Motor neuron (in vitro differentiated cells): ENCODE measurements around the gene PROP1. TPM values are rescaled to one million over a fixed set of nuclear protein-coding genes. Genes with fewer than 3 reads are reported as not detected.
"Not testable (repeated sequence)": the region's sequence is repeated elsewhere in the genome, so short reads cannot be mapped to it uniquely, and the experiment has no call there.

Experiments
- ATAC-seq, 8 experiments: fragments of 200-7000 bp; cut with Tn5 transposase; replicated peaks in 6 of 8; 2 replicates each; pipeline ENCODE4 v1.8.0; 2021; ENCODE audit warnings: mild to moderate bottlenecking in 8 of 8, moderate library complexity in 8 of 8
- H3K27ac ChIP-seq, 2 donors: fragments of 250-450 bp; sonication (Bioruptor Pico); 2 replicates each; pipeline ENCODE4 v1.9.0; 2021; ENCODE audit warnings: antibody characterized with exemption in 2 of 2, mild to moderate bottlenecking in 2 of 2, moderate library complexity in 1 of 2
- H3K4me1 ChIP-seq, 2 donors: fragments of 250-450 bp; sonication (Bioruptor Pico); replicated peaks in 1 of 2; 2 replicates each; pipeline ENCODE4 v1.6.1; 2021; ENCODE audit warnings: antibody characterized with exemption in 2 of 2, mild to moderate bottlenecking in 2 of 2, moderate library complexity in 1 of 2
- H3K4me3 ChIP-seq, 5 donors: fragments of 250-450 bp; sonication (Bioruptor Pico); 2 replicates each; pipeline ENCODE4 v1.9.0; 2021; ENCODE audit warnings: antibody characterized with exemption in 5 of 5, mild to moderate bottlenecking in 5 of 5, moderate library complexity in 4 of 5
- WGBS, 10 experiments: fragments of 450-650 bp; shearing (Covaris generic); methylation state at CpG; one replicate each; pipeline ENCODE4 v1.0.0; 2022; 5-methylcytosine and 5-hydroxymethylcytosine counted together
- in situ Hi-C, 9 experiments: fragments of 400-800 bp; cut with MboI; loops; one replicate each; pipeline ENCODE4 v1.15.0; 2021; ENCODE audit warnings: low sequenced_read_pairs in 9 of 9, low pct_unique_long_range_greater_than_20kb in 2 of 9; ENCODE audit not compliant: unreplicated experiment in 9 of 9
- total RNA-seq, 8 experiments: library from RNA; unstranded; fragments of 300-600 nt; gene quantifications; 2 replicates each; pipeline versions ENCODE4 v1.2.3 to v1.2.4, GENCODE V29; 2022

PROP1 gene
- total RNA-seq, 8 experiments from 2014 or later, result 0.13 to 0.85 (median 0.41) TPM; not detected in 3

DNA sequence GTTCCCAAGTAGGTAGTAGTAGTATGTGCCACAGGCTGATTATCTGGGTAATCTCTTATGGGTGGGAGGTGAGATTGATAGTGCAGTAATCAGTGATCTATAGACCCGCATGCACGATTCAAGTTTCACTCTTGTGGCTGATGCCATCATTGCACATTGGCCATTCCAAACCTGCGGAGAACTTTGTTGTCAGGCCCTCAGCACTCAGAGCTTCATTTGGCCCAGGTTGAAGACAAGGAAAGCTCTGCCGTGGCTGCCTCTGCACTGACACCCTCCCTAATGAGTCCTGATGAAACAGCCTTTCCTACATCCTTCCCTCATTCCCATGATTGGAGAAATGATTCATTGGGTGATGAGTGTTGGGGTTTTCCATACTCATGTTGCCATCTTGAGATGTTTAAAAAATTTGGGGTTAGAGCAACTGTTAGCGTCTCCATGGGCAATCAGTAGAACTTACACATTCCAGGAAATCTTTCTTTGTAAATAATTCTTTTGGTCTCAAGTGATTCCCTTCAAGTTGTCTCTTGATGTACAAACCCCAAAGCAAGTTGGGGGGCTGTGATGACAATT is 22.9 kb downstream of the PROP1 start:
- 0 to 100% (median 56%) methylated on average over 1 to 3 of the region's 5 CpGs; no CpG with 5 or more reads in 4 of the 10 experiments for WGBS, 10 experiments
- in situ Hi-C loops, result no loop called here

GRCh38 chr5:177972613-177973012 is 23.4 kb downstream of the PROP1 start:
- H3K4me1 ChIP-seq, result no peaks in the 10 kb centered on the region
- ATAC-seq, result no peak
- in situ Hi-C loops, result no loop called here
- 5 to 83% (median 51%) methylated on average over 1 to 4 of the region's 4 CpGs; no CpG with 5 or more reads in 3 of the 10 experiments for WGBS, 10 experiments
- H3K4me3 ChIP-seq, result no peak overlapping the region
- no peak overlapping the region for H3K27ac ChIP-seq

More for the DNA sequence above, 22.9 kb downstream of the PROP1 start:
- no peak for ATAC-seq
- no peaks in the 10 kb centered on the region for H3K4me1 ChIP-seq
- H3K4me3 ChIP-seq, result no peak overlapping the region
- H3K27ac ChIP-seq, result no peak overlapping the region

DNA sequence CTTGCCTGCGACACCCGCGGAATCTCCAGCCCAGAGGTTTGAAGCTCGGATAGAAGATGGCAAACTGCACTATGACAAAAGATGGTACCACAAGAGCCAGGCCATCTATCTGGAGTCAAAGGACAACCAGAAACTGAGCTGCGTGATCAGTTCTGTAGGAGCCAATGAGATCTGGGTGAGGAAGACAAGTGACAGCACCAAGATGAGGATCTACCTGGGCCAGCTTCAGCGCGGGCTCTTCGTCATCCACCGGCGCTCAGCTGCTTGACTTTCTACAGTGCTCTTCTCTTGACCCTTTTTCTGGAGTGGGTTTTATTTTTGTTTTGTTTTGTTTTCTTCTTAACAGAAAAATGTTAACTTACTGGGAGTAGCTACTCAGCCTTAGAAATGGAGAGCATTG is 24.0 kb downstream of the PROP1 start:
- H3K4me1 ChIP-seq, H3K27ac ChIP-seq, H3K4me3 ChIP-seq, in situ Hi-C loops, ATAC-seq: not testable (repeated sequence)
- 67 to 95% (median 90%) methylated on average over 5 to 9 of the region's 10 CpGs; no CpG with 5 or more reads in 4 of the 10 experiments for WGBS, 10 experiments

GRCh38 chr5:177968661-177969211 is 27.3 kb downstream of the PROP1 start:
- H3K27ac ChIP-seq, result no peak overlapping the region
- H3K4me3 ChIP-seq, result no peak overlapping the region
- 20 to 61% (median 39%) methylated on average over 2 to 4 of the region's 8 CpGs; no CpG with 5 or more reads in 7 of the 10 experiments for WGBS, 10 experiments
- ATAC-seq, result no peak
- in situ Hi-C loops, result no loop called here
- H3K4me1 ChIP-seq, result no peaks in the 10 kb centered on the region

DNA sequence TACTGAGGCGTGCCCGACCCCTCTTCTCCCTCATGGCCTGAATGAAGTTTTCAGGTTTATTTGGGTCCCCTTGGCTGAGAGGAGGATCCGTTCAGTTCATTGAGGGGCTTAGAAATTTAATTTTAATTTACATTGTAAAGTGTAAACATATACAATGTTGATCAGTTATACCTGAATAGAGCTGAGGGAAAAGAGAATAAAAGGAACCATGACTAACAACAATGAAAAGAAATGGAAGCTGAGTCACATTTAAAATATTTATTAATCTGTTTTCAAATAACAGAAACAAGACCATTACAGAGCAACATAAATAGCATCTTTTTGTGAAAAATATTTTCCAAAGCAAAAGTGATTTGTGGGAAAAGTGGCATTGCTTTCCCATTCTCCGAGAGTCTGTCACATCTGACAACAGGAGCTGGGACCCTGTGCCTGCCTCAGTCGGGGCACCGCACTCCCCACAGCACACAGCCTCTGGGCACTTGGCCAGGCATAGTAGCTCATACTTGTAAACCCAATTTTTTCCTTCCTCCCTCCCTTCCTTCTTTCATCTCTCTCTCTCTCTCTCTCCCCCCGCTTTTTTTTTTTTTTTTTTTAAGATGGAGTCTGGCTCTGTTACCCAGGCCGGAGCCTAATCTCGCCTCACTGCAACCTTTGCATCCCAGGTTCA is 28.7 kb downstream of the PROP1 start:
- H3K4me1 ChIP-seq, result no peaks in the 10 kb centered on the region
- in situ Hi-C loops, result no loop called here
- H3K27ac ChIP-seq, result no peak overlapping the region
- no peak for ATAC-seq
- H3K4me3 ChIP-seq, result no peak overlapping the region
- 40 to 100% (median 82%) methylated on average over 1 to 7 of the region's 9 CpGs for WGBS, 10 experiments

DNA sequence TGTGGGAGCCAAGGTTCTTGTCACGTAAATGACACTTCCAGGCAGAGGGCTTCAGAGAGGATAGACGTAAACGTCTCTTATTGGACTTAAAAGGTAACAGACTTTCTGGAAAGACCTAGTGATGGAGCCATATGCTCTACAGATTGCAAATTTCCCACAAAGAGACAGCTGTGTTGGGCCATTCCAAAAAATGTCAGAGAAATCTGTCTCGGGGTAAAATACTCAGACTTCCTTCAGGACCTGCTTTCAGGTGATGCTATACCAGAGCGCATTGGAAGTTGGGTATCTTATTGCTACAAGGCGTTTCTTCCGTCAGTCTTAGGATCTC is 29.2 kb downstream of the PROP1 start:
- WGBS, 10 experiments, result 7 to 94% (median 84%) methylated on average over 2 to 4 of the region's 7 CpGs; no CpG with 5 or more reads in 4 of the 10 experiments
- in situ Hi-C loops, result no loop called here
- Histone ChIP-seq H3K27ac (no peak overlapping the region), H3K4me1 (no peaks in the 10 kb centered on the region), H3K4me3 (no peak overlapping the region)
- no peak for ATAC-seq

- in situ Hi-C loops, result no loop called here
- no peak overlapping the region for H3K4me3 ChIP-seq
- ATAC-seq, result no peak
- H3K4me1 ChIP-seq, result no peaks in the 10 kb centered on the region
- WGBS, 10 experiments, result 20 to 100% (median 73%) methylated on average over 1 to 8 of the region's 19 CpGs; no CpG with 5 or more reads in 2 of the 10 experiments
- H3K27ac ChIP-seq, result no peak overlapping the region
Observed at GRCh38 chr5:177966009-177966838, 29.8 kb downstream of the PROP1 start.

GRCh38 chr5:177964471-177964870 is 31.6 kb downstream of the PROP1 start:
- H3K4me1 ChIP-seq, result no peaks in the 10 kb centered on the region
- ATAC-seq, result no peak
- H3K4me3 ChIP-seq, result no peak overlapping the region
- WGBS, 10 experiments, result 82 to 91% (median 89%) methylated on average over 2 to 6 of the region's 12 CpGs; no CpG with 5 or more reads in 7 of the 10 experiments
- in situ Hi-C loops, result no loop called here
- no peak overlapping the region for H3K27ac ChIP-seq

DNA sequence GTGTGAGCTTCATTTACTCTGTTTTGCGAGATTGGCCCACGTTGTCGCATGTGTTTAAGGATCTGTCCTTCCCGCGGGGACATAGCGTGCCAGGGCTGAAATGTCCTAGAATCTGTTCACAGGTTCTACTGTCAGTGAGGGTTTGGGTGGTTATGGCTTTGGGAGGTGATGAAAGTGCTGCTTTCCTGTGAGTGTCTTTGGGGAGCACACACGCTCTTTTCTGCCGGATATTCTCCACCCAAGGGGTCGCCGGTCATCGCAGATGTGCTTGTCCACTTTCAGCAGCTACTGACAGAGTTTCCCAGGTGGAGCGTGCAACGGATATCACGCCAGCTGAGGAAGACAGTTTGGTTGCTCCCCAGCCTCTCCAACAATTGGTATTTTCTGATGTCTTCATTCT is 32.1 kb downstream of the PROP1 start:
- Histone ChIP-seq H3K4me3 (no peak overlapping the region), H3K27ac (no peak overlapping the region), H3K4me1 (no peaks in the 10 kb centered on the region)
- in situ Hi-C loops, result no loop called here
- 33 to 100% (median 81%) methylated on average over 1 to 8 of the region's 14 CpGs; no CpG with 5 or more reads in 5 of the 10 experiments for WGBS, 10 experiments
- no peak for ATAC-seq

GRCh38 chr5:177959315-177959714 is 36.7 kb downstream of the PROP1 start:
- Histone ChIP-seq H3K27ac (no peak overlapping the region), H3K4me1 (no peaks in the 10 kb centered on the region), H3K4me3 (no peak overlapping the region)
- in situ Hi-C loops, result no loop called here
- peak in 1 of 8 experiments; percentile 18 for ATAC-seq
- WGBS, 10 experiments, result 30 to 78% (median 53%) methylated on average over 2 to 5 of the region's 9 CpGs; no CpG with 5 or more reads in 3 of the 10 experiments

DNA sequence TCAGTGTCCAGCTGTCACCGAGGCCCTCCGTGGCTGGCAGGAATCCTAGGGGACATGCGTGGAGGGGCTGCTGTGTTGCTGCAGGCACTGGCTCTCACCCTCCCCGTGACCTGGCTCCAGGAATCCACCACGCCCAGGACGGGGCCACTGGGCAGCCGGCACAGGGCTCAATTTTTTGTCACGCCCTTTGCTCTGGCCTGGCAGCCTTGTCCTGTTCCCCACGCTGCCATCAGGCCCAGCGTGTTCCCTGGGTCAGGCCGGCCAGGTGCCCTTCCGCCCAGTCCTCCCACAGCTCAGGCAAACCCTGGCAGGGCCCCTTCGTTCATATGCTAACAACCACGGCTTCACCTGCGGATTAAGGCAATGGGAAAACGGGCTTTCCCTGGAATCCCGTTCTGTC is 37.3 kb downstream of the PROP1 start:
- WGBS, 10 experiments, result 0 to 100% (median 60%) methylated on average over 1 to 11 of the region's 17 CpGs; no CpG with 5 or more reads in 1 of the 10 experiments
- H3K4me1 ChIP-seq, result no peaks in the 10 kb centered on the region
- H3K27ac ChIP-seq, result no peak overlapping the region
- ATAC-seq, result no peak
- in situ Hi-C loops, result no loop called here
- H3K4me3 ChIP-seq, result no peak overlapping the region

DNA sequence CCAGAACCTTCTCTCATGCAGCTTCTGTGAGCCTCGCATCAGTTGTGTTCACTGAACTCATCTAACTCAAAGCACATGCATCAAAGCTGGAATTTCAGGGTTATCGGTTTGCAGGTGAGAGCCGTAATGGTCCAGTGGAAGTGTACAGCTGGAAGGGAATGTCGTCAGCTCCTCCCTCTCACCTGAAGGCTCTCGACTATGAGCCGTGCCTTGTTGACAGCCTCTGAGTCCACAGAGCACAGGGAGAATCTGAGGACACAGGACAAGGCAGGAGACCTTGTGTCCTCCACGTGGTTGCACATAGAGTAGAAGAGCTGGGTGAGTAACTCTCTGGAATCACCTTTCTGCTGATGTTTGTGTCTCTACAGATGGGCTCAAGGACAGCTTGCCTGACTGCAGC is 38.8 kb downstream of the PROP1 start:
- WGBS, 10 experiments, result 38 to 100% (median 69%) methylated on average over 2 to 6 of the region's 7 CpGs; no CpG with 5 or more reads in 6 of the 10 experiments
- Histone ChIP-seq H3K4me3 (no peak overlapping the region), H3K4me1 (no peaks in the 10 kb centered on the region), H3K27ac (no peak overlapping the region)
- ATAC-seq, result no peak
- in situ Hi-C loops, result no loop called here

- no CpG with 5 or more reads among the region's 11 CpGs for WGBS, 10 experiments
- H3K27ac ChIP-seq, H3K4me1 ChIP-seq, ATAC-seq, H3K4me3 ChIP-seq, in situ Hi-C loops: not testable (repeated sequence)
Observed at GRCh38 chr5:177953101-177953500, 42.9 kb downstream of the PROP1 start.
